ENCODE results near the gene KIRREL3.

DNA sequence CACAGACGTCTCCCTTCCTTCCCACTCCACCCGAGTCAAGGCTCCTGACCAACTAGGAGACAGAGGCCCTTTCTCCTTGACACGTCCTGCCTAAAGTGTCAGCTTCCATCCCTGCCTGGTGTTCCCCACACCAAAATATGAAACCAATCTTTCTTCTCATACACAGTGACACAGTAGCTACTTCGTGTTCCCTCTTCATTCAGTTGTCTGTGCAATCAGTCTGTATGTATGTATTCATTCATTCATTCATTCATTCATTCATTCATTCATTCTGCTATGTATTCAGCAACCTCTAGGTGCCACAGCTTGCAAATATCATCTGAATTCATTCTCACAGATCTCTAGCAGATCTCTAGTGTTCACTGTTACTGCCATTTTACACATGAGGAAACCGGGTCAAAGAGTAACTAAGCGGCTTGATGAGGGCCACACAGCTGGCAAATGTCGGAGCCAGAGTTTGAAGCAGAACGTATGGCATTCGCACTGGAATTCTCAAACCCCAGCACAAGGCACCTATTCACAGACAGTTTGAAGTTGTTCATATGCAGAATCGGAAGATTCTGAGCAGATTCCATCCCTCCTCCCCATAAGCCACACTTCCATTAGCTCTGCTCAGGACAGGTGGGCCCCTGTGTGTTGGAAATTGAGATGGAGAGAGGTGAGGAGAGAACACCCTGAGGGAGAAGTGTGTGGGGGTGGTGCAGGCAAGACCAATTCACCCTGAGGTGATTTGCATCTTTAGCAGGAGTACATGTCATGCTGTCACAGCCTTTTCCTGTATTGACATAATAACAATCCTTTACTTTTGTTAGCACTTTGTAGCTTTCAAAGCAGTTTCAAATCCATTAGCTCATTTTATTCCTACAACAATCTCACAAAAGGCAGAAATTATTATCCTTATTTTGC is 369.4 kb downstream of the KIRREL3 start:
- TF ChIP-seq, protein P1, sequence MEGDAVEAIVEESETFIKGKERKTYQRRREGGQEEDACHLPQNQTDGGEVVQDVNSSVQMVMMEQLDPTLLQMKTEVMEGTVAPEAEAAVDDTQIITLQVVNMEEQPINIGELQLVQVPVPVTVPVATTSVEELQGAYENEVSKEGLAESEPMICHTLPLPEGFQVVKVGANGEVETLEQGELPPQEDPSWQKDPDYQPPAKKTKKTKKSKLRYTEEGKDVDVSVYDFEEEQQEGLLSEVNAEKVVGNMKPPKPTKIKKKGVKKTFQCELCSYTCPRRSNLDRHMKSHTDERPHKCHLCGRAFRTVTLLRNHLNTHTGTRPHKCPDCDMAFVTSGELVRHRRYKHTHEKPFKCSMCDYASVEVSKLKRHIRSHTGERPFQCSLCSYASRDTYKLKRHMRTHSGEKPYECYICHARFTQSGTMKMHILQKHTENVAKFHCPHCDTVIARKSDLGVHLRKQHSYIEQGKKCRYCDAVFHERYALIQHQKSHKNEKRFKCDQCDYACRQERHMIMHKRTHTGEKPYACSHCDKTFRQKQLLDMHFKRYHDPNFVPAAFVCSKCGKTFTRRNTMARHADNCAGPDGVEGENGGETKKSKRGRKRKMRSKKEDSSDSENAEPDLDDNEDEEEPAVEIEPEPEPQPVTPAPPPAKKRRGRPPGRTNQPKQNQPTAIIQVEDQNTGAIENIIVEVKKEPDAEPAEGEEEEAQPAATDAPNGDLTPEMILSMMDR (IDR thresholded peaks at IDR 0.05; ENCODE audit: low read depth, low read length) = no peak
- TF ChIP-seq EZH2phosphoT487 (IDR thresholded peaks at IDR 0.05; ENCODE audit: low read depth) = no peak
